Spinal cord (tissue), 10 donors: ENCODE measurements around the gene SPARC. TPM values are rescaled to one million over a fixed set of nuclear protein-coding genes. Genes with fewer than 3 reads are reported as not detected.
A peak's percentile ranks its signal among the peaks of the same experiment; 100 is the strongest.
"Not testable (repeated sequence)": the region's sequence is repeated elsewhere in the genome, so short reads cannot be mapped to it uniquely, and the experiment has no call there.

Source experiments
- DNase-seq, 6 donors: peaks; one replicate each; pipeline versions ENCODE4 v3.0.0 to v3.0.0-alpha.2; 2013 to 2015; ENCODE audit warnings: low spot score in 6 of 6, low read depth in 4 of 6
- H3K27ac ChIP-seq: one replicate; pipeline ENCODE4 v1.5.1; 2013; ENCODE audit warnings: low read depth, low read length, control low read depth
- H3K27me3 ChIP-seq: one replicate; pipeline ENCODE4 v1.6.1; 2013; ENCODE audit warnings: low read length; ENCODE audit not compliant: control insufficient read depth, insufficient read depth
- H3K36me3 ChIP-seq: one replicate; pipeline ENCODE4 v1.6.1; 2013; ENCODE audit warnings: low read length; ENCODE audit not compliant: control insufficient read depth, insufficient read depth
- H3K4me1 ChIP-seq: one replicate; pipeline ENCODE4 v1.6.1; 2013; ENCODE audit warnings: low read length; ENCODE audit not compliant: control insufficient read depth, insufficient read depth
- H3K4me3 ChIP-seq: one replicate; pipeline ENCODE4 v1.5.1; 2013; ENCODE audit warnings: low read depth, low read length, control low read depth
- H3K9me3 ChIP-seq: one replicate; pipeline ENCODE4 v1.6.1; 2013; ENCODE audit warnings: low read length; ENCODE audit not compliant: control insufficient read depth, insufficient read depth
- WGBS: methylation state at CpG from one replicate; pipeline ENCODE4 v1.1.5; 2013; ENCODE audit warnings: missing lambda C conversion rate; ENCODE audit not compliant: insufficient coverage; 5-methylcytosine and 5-hydroxymethylcytosine counted together
- polyA plus RNA-seq, 2 donors: library from polyadenylated mRNA; unstranded; fragments of 120-200 nt; gene quantifications; one replicate each; pipeline ENCODE4 v1.2.1, GENCODE V29; 2013; ENCODE audit not compliant: insufficient read length in 2 of 2
- total RNA-seq, 2 donors: library from RNA; depleted of rRNA in 1 of 2; stranded (reverse); fragments of 120-200 nt in 1 of 2; fragments of >200 nt in 1 of 2; gene quantifications; one replicate each; pipeline versions ENCODE4 v1.2.3 to v1.2.4, GENCODE V29; 2013 to 2014
- donor health status: healthy.

Gene SPARC
- total and polyA plus RNA-seq, 4 donors = 1,307 to 4,374 (median 2,290) TPM

GRCh38 chr5:151682240-151682639, 4.5 kb downstream of the SPARC start:
- H3K27me3 ChIP-seq = no peaks in the 10 kb centered on the region
- WGBS = 91% methylated on average over 5 of the region's 6 CpGs
- H3K36me3 ChIP-seq = no peaks in the 10 kb centered on the region
- H3K27ac ChIP-seq = peak overlapping the region; percentile 98
- no peaks in the 10 kb centered on the region for H3K9me3 ChIP-seq
- no peak for DNase-seq
- peaks cover 38% of the 10 kb centered on the region for H3K4me1 ChIP-seq
- no peak overlapping the region for H3K4me3 ChIP-seq

GRCh38 chr5:151680944-151681427, 5.7 kb downstream of the SPARC start:
- no peaks in the 10 kb centered on the region for H3K9me3 ChIP-seq
- no peak overlapping the region for H3K4me3 ChIP-seq
- H3K27ac ChIP-seq = peak overlapping the region; percentile 72
- no peak for DNase-seq
- H3K27me3 ChIP-seq = no peaks in the 10 kb centered on the region
- 68% methylated on average over 5 of the region's 5 CpGs for WGBS
- peaks cover 28% of the 10 kb centered on the region for H3K4me1 ChIP-seq
- no peaks in the 10 kb centered on the region for H3K36me3 ChIP-seq

GRCh38 chr5:151680156-151680505, 6.6 kb downstream of the SPARC start:
- WGBS = no CpG with 5 or more reads among the region's 7 CpGs
- Histone ChIP-seq H3K27ac (peak overlapping the region; percentile 72), H3K4me1 (peaks cover 30% of the 10 kb centered on the region)
- H3K4me3 ChIP-seq, H3K27me3 ChIP-seq, H3K9me3 ChIP-seq, H3K36me3 ChIP-seq, DNase-seq: not testable (repeated sequence)

DNA sequence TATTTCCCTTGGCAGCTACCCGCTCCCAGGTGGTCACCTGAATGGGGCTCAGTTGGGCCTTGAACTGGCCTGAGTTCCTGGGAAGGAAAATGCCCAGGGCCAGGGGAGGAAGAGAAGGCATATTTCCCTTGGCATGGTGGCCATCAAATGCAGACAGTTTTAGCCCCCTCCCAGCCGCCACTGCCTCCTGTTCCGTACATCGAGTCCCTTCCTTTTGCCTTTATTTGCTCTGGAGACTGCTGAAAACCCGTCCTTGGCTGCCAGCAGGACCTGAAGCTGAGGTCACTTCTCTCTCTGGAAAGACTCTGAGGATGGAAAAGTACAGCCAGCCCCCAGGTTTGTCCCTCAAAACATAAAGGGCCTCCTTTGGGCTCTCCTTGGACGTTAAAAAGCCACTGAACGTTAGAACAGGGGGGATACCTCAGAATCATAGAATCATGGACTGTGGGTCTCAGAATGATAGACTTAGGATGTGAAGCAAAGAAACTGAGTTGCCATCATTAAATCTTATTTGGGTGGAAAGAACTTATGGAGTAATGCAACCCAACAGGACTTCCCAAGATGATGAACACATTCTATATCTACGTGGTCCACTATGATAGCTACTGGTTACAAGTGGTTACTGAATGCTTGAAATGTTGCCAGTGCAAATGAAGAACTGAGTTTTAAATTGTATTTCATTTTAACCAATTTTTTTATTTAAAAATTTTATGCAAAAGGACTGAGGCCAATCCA, 7.1 kb downstream of the SPARC start:
- Histone ChIP-seq H3K27ac (peak overlapping the region; percentile 75), H3K4me1 (peaks cover 27% of the 10 kb centered on the region)
- WGBS = 83% methylated on average over 4 of the region's 8 CpGs

GRCh38 chr5:151678713-151679112, 8.0 kb downstream of the SPARC start:
- H3K36me3 ChIP-seq = peaks cover 10% of the 10 kb centered on the region

More for the DNA sequence above, 7.1 kb downstream of the SPARC start:
- Histone ChIP-seq H3K36me3 (peaks cover 1% of the 10 kb centered on the region), H3K9me3 (no peaks in the 10 kb centered on the region), H3K27me3 (no peaks in the 10 kb centered on the region), H3K4me3 (no peak overlapping the region)
- DNase-seq = no peak

GRCh38 chr5:151677776-151678545, 8.8 kb downstream of the SPARC start:
- H3K36me3 ChIP-seq = peaks cover 12% of the 10 kb centered on the region
- peak overlapping the region; percentile 75 for H3K27ac ChIP-seq
- DNase-seq = no peak
- H3K9me3 ChIP-seq = no peaks in the 10 kb centered on the region
- H3K4me1 ChIP-seq = peaks cover 22% of the 10 kb centered on the region
- H3K27me3 ChIP-seq = no peaks in the 10 kb centered on the region
- H3K4me3 ChIP-seq = no peak overlapping the region
- WGBS = 87% methylated on average over 5 of the region's 6 CpGs

More at GRCh38 chr5:151678713-151679112, 8.0 kb downstream of the SPARC start:
- Histone ChIP-seq H3K9me3 (no peaks in the 10 kb centered on the region), H3K4me1 (peaks cover 27% of the 10 kb centered on the region), H3K27me3 (no peaks in the 10 kb centered on the region), H3K4me3 (no peak overlapping the region), H3K27ac (peak overlapping the region; percentile 75)
- 75% methylated on average over 1 of the region's 5 CpGs for WGBS
- no peak for DNase-seq

DNA sequence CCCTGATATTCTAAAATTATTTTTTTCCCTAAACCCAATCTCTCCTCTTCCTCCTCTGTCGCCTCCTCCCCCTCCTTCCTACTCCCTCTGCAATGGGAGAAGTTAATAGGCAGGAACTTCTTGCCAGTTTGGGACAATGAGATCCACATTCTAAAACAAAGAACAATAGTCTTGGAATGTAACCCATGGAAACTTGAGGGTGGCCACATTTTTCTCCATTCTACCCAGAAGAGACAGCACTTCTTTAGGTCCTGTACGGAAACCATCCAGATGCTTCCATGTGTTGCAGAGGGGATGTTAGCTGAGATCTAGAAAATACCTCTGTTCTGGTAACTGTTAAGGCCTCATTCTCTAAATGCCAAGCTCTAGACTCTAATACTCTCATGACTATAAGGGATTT, 10.0 kb downstream of the SPARC start:
- Histone ChIP-seq H3K9me3 (no peaks in the 10 kb centered on the region), H3K4me1 (peaks cover 27% of the 10 kb centered on the region), H3K27ac (peak overlapping the region; percentile 75), H3K36me3 (peaks cover 19% of the 10 kb centered on the region), H3K4me3 (no peak overlapping the region), H3K27me3 (no peaks in the 10 kb centered on the region)
- WGBS = no CpG with 5 or more reads among the region's 2 CpGs
- no peak for DNase-seq

DNA sequence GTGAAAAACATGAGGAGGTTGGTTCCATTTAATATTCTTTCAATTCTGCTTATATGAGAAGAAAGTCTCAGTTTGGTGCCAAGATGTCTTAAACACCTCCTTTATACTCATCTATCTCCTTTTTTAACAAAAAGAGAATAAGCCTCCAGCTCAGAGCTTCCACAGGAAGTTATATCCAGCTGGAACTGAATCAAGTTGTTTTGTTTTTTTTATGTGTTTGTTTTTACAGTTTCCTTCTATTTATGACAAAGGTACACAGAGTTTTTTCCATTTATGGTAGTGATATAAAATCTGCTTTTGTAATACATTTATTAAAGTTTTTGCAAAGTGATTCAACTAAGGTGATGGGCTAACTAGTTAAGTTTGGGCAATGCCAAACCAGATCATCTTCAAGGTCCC, 10.4 kb downstream of the SPARC start:
- Histone ChIP-seq H3K27ac (peak overlapping the region; percentile 79), H3K9me3 (no peaks in the 10 kb centered on the region), H3K36me3 (peaks cover 23% of the 10 kb centered on the region), H3K4me1 (peaks cover 29% of the 10 kb centered on the region), H3K4me3 (no peak overlapping the region), H3K27me3 (no peaks in the 10 kb centered on the region)
- DNase-seq = no peak

GRCh38 chr5:151675611-151676313, 11.0 kb downstream of the SPARC start:
- Histone ChIP-seq H3K9me3 (no peaks in the 10 kb centered on the region), H3K27ac (peak overlapping the region; percentile 79), H3K27me3 (no peaks in the 10 kb centered on the region), H3K4me3 (no peak overlapping the region), H3K36me3 (peaks cover 25% of the 10 kb centered on the region), H3K4me1 (peaks cover 24% of the 10 kb centered on the region)
- DNase-seq = no peak
- WGBS = 57% methylated on average over 2 of the region's 3 CpGs
